NCI-H345 (cell line): ENCODE data around the gene PKM.

Experiments
- DNase-seq: peaks from one replicate; lab custom pipeline; 2025; lab: John Stamatoyannopoulos, UW

The PKM gene

GRCh38 chr15:72155635-72156616 is 75.1 kb downstream of the PKM start:
- DNase-seq = peak; percentile 82

DNA sequence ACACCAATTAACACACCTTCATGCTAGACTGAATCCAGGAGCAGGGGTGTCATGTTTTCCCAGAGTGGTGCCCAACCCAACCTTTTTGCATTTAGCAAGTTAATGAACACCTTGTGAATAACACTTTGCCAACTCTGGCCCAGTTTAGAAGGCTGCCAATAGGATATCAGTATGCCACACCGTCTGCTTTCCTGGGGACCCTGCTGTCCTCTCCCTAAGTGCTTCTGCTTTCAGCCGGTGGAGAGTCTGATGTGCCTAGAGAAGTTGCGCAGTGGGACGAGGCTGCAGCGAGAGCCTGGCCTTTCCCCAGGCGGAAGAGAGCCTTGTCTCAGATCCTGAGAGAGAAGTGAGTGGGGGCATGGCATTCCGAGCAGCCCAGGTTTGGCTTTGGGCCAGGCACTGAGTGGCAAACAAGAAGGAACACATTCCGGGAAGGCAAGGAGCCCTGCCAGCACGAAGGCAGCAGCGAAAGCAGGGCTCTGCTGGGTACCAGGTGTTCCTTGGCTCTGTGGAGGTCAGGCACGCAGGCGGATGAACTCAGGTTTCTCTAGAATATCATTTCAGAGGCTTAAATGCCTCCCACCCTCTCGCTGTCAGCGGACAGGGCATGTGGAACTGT is 75.9 kb downstream of the PKM start:
- peak; percentile 57 for DNase-seq

GRCh38 chr15:72154316-72154715 is 76.7 kb downstream of the PKM start:
- no peak for DNase-seq

DNA sequence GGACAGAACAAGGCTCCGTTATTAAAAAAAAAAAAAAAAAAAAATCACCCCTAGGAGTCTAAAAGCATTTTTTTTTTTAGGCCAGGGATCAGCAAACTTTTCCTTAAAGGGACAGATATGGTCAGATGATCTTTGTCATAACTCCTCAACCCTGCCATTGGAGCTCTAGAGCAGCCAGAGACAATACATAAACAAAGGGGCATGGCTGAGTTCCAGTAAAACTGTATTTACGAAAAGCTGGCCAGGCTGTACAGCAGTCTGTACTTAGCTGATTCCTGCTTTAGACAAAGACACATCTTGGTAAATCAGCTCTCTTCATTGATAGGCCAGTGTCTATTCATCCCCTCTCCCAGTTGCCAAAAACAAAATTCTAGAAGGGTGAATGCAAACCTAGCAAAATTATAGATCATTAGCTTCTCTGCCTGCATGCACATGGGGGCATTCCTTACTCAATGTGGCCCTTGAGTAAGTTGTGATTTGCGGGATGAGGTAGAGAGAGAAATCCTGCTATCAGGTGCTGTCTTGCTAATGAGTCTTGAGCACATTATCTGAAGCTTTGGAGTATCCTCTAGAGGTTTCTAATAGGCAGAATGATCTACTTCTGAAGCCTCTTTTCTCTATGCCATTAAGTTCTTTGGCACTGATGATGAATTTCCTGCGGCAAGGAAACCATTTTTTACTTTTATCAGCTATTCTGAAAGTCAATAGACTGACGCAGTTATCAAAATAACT is 77.6 kb downstream of the PKM start:
- peak; percentile 27 for DNase-seq
